ENCODE results near the gene NEGR1.

- TF ChIP-seq POLR2A (IDR thresholded peaks at IDR 0.05), result no peak
- TF ChIP-seq, protein P1, sequence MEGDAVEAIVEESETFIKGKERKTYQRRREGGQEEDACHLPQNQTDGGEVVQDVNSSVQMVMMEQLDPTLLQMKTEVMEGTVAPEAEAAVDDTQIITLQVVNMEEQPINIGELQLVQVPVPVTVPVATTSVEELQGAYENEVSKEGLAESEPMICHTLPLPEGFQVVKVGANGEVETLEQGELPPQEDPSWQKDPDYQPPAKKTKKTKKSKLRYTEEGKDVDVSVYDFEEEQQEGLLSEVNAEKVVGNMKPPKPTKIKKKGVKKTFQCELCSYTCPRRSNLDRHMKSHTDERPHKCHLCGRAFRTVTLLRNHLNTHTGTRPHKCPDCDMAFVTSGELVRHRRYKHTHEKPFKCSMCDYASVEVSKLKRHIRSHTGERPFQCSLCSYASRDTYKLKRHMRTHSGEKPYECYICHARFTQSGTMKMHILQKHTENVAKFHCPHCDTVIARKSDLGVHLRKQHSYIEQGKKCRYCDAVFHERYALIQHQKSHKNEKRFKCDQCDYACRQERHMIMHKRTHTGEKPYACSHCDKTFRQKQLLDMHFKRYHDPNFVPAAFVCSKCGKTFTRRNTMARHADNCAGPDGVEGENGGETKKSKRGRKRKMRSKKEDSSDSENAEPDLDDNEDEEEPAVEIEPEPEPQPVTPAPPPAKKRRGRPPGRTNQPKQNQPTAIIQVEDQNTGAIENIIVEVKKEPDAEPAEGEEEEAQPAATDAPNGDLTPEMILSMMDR (IDR thresholded peaks at IDR 0.05), result no peak
Measured at GRCh38 chr1:71559880-71560279, 722.5 kb downstream of the NEGR1 start.

All from testis (tissue), 2 donors.